Esophagus squamous epithelium (tissue), 4 donors: ENCODE results near the gene ZFAND5.

ENCODE experiments used
- POLR2A ChIP-seq, 4 donors: fragments of 450-650 bp; IDR thresholded peaks; one replicate each; pipeline ENCODE4 v1.6.1; 2017; ENCODE audit warnings: antibody characterized with exemption in 4 of 4, mild to moderate bottlenecking in 4 of 4, moderate library complexity in 3 of 4
- TF ChIP-seq, protein P1 (sequence below), 6 experiments: fragments of 450-650 bp in 4 of 6; fragments of 200-600 bp in 2 of 6; sonication (generic) in 2 of 6; IDR thresholded peaks; one replicate each; pipeline ENCODE4 v1.5.1; 2016 to 2019; ENCODE audit warnings: antibody characterized with exemption in 6 of 6, mild to moderate bottlenecking in 4 of 6, moderate library complexity in 4 of 6

DNA sequence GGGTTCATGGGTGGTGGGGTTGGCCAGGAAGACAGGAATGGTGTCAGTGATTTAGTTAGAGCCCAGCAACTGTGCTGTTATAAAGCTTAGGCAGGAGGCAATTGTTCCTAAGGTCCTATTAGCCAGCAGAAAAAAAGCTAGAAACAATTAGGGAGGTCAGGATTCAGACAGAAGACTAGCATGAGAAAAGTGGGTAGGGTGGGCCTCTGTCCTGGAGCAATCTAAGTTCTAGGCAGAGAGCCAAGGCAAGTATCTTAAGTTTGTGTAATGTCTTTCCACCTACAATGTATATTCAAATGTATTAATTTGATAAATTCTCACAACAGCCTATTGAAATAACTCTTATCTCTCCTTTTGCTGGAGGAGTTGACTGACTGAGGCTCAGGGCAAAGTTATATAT lies 6.1 kb upstream of the ZFAND5 start:
- TF ChIP-seq, protein P1, sequence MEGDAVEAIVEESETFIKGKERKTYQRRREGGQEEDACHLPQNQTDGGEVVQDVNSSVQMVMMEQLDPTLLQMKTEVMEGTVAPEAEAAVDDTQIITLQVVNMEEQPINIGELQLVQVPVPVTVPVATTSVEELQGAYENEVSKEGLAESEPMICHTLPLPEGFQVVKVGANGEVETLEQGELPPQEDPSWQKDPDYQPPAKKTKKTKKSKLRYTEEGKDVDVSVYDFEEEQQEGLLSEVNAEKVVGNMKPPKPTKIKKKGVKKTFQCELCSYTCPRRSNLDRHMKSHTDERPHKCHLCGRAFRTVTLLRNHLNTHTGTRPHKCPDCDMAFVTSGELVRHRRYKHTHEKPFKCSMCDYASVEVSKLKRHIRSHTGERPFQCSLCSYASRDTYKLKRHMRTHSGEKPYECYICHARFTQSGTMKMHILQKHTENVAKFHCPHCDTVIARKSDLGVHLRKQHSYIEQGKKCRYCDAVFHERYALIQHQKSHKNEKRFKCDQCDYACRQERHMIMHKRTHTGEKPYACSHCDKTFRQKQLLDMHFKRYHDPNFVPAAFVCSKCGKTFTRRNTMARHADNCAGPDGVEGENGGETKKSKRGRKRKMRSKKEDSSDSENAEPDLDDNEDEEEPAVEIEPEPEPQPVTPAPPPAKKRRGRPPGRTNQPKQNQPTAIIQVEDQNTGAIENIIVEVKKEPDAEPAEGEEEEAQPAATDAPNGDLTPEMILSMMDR (IDR thresholded peaks at IDR 0.05) = no peak
- TF ChIP-seq POLR2A (IDR thresholded peaks at IDR 0.05) = no peak
